SU-DHL-6 (cell line): ENCODE data around the gene ALDOA.

Experiments used
- H2AFZ ChIP-seq: fragments of 200-600 bp; sonication (generic); 2 replicates; pipeline ENCODE4 v1.6.1; 2014; ENCODE audit warnings: low read depth, mild to moderate bottlenecking, moderate library complexity, mixed read lengths, antibody characterized with exemption, low read length; ENCODE audit not compliant: severe bottlenecking
- H3F3A ChIP-seq: fragments of 200-600 bp; shearing (Covaris generic); 2 replicates; pipeline ENCODE4 v1.6.0; 2016; ENCODE audit warnings: antibody characterized with exemption, mild to moderate bottlenecking; ENCODE audit not compliant: insufficient read depth
- H3K27ac ChIP-seq: fragments of 200-600 bp; sonication (generic); 2 replicates; pipeline ENCODE4 v1.5.1; 2016; ENCODE audit warnings: low read depth, mild to moderate bottlenecking, low read length, moderate library complexity, mixed read lengths
- H3K27me3 ChIP-seq: fragments of 200-600 bp; sonication (generic), shearing (Covaris generic); 2 replicates; pipeline ENCODE4 v1.6.0; 2014; ENCODE audit warnings: mild to moderate bottlenecking, low read length
- H3K36me3 ChIP-seq: fragments of 200-600 bp; sonication (generic); 2 replicates; pipeline ENCODE4 v1.6.1; 2014; ENCODE audit warnings: mild to moderate bottlenecking, low read length, mixed read lengths
- H3K4me2 ChIP-seq: fragments of 300-600, 200-600 bp; shearing (Covaris generic), sonication (generic); 2 replicates; pipeline ENCODE4 v1.6.0; 2014; ENCODE audit warnings: low read length, low read depth, mild to moderate bottlenecking; ENCODE audit not compliant: poor library complexity, severe bottlenecking
- H3K4me3 ChIP-seq: fragments of 200-600 bp; sonication (generic); 2 replicates; pipeline ENCODE4 v1.5.1; 2014; ENCODE audit warnings: antibody characterized with exemption, low read length, mild to moderate bottlenecking, mixed read lengths; ENCODE audit not compliant: insufficient read depth, poor library complexity, severe bottlenecking
- H3K79me2 ChIP-seq: fragments of 200-600 bp; sonication (generic); 2 replicates; pipeline ENCODE4 v1.6.1; 2014; ENCODE audit warnings: mild to moderate bottlenecking, low read length, moderate library complexity; ENCODE audit not compliant: insufficient read depth
- H3K9ac ChIP-seq: fragments of 200-600 bp; sonication (generic); 2 replicates; pipeline ENCODE4 v1.7.0; 2014; ENCODE audit warnings: mild to moderate bottlenecking, low read length
- H3K9me2 ChIP-seq: fragments of 200-600 bp; sonication (generic); replicated peaks from 2 replicates; pipeline ENCODE4 v1.6.1; 2014; ENCODE audit warnings: low read length; ENCODE audit not compliant: insufficient read depth
- H3K9me3 ChIP-seq: fragments of 200-600 bp; sonication (generic); 2 replicates; pipeline ENCODE4 v1.6.1; 2014; ENCODE audit warnings: low read length, mixed read lengths; ENCODE audit not compliant: insufficient read depth
- H4K20me1 ChIP-seq: fragments of 200-600 bp; sonication (generic); 2 replicates; pipeline ENCODE4 v1.6.1; 2014; ENCODE audit warnings: low read depth, mild to moderate bottlenecking, antibody characterized with exemption, low read length, moderate library complexity, mixed read lengths
- EZH2phosphoT487 ChIP-seq: fragments of 200-600 bp; sonication (generic), shearing (Covaris generic); conservative IDR thresholded peaks from 2 replicates; pipeline ENCODE4 v1.6.1; 2018; ENCODE audit warnings: mild to moderate bottlenecking, antibody characterized with exemption, low read length, moderate library complexity, mixed read lengths
- TF ChIP-seq, protein P1 (sequence below): fragments of 200-600 bp; sonication (generic); IDR thresholded peaks from one replicate; pipeline ENCODE4 v1.5.1; 2017; ENCODE audit warnings: antibody characterized with exemption, mild to moderate bottlenecking, low read length, moderate library complexity; ENCODE audit not compliant: insufficient read depth, poor library complexity, severe bottlenecking

Gene ALDOA

DNA sequence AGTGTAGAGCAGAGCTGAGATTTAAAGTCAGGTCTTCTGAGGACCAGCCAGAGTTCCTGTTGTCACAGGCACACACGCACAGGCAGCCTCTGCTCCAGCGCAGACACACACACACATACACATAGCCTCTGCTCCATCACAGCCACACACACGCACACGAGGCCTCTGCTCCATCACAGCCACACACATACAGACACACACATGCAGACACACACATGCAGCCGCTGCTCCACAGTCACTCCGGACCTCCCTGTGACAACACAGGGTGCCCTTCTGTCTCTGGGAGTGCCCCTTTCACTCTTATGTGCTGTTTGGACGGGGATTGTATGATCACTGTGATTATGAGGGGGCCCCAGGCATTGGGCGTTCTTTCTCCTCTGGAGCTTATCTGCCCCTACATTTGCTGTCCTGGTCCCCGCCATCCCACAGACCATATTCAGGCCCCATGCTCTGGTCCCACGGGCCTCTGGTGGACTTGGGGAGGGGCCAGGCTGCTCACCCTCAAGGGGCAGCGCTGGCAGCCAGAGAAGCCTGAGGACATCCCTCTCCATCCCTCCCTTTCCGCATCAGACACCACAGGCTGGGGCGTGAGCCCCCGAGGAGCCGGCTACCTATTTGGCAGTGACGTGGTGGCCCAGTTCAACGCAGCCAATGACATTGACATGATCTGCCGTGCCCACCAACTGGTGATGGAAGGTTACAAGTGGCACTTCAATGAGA is 18.7 kb downstream of the ALDOA start:
- Histone ChIP-seq H3K4me3 (no peak overlapping the region), H3K9me3 (no peaks in the 10 kb centered on the region), H3K36me3 (no peaks in the 10 kb centered on the region), H3K79me2 (peaks cover 14% of the 10 kb centered on the region), H3K4me2 (no peak overlapping the region), H3K27ac (no peak overlapping the region), H2AFZ (no peak overlapping the region), H4K20me1 (no peaks in the 10 kb centered on the region), H3F3A (peaks cover 3% of the 10 kb centered on the region; the same call in 1 of the 2 replicates), H3K27me3 (no peaks in the 10 kb centered on the region), H3K9ac (no peak overlapping the region), H3K9me2 (no peaks in the 10 kb centered on the region)
- TF ChIP-seq EZH2phosphoT487, result no peak
- TF ChIP-seq, protein P1, sequence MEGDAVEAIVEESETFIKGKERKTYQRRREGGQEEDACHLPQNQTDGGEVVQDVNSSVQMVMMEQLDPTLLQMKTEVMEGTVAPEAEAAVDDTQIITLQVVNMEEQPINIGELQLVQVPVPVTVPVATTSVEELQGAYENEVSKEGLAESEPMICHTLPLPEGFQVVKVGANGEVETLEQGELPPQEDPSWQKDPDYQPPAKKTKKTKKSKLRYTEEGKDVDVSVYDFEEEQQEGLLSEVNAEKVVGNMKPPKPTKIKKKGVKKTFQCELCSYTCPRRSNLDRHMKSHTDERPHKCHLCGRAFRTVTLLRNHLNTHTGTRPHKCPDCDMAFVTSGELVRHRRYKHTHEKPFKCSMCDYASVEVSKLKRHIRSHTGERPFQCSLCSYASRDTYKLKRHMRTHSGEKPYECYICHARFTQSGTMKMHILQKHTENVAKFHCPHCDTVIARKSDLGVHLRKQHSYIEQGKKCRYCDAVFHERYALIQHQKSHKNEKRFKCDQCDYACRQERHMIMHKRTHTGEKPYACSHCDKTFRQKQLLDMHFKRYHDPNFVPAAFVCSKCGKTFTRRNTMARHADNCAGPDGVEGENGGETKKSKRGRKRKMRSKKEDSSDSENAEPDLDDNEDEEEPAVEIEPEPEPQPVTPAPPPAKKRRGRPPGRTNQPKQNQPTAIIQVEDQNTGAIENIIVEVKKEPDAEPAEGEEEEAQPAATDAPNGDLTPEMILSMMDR, result no peak

DNA sequence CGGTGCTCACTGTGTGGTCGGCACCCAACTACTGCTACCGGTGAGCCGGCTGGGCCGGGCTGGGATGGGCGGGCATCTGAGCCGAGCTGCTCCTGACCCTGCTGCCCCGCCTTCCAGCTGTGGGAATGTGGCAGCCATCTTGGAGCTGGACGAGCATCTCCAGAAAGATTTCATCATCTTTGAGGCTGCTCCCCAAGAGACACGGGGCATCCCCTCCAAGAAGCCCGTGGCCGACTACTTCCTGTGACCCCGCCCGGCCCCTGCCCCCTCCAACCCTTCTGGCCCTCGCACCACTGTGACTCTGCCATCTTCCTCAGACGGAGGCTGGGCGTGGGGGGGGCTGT is 19.2 kb downstream of the ALDOA start:
- no peak overlapping the region for H3K27ac ChIP-seq
- no peaks in the 10 kb centered on the region for H3K9me3 ChIP-seq
- TF ChIP-seq, protein P1, result no peak
- TF ChIP-seq EZH2phosphoT487, result no peak
- H2AFZ ChIP-seq, result no peak overlapping the region
- H3K36me3 ChIP-seq, result no peaks in the 10 kb centered on the region
- no peaks in the 10 kb centered on the region for H3K9me2 ChIP-seq
- H3K4me3 ChIP-seq, result no peak overlapping the region
- H3K79me2 ChIP-seq, result peaks cover 9% of the 10 kb centered on the region
- peaks cover 3% of the 10 kb centered on the region for H3F3A ChIP-seq
- H3K9ac ChIP-seq, result no peak overlapping the region
- no peak overlapping the region for H3K4me2 ChIP-seq
- no peaks in the 10 kb centered on the region for H4K20me1 ChIP-seq
- H3K27me3 ChIP-seq, result no peaks in the 10 kb centered on the region

DNA sequence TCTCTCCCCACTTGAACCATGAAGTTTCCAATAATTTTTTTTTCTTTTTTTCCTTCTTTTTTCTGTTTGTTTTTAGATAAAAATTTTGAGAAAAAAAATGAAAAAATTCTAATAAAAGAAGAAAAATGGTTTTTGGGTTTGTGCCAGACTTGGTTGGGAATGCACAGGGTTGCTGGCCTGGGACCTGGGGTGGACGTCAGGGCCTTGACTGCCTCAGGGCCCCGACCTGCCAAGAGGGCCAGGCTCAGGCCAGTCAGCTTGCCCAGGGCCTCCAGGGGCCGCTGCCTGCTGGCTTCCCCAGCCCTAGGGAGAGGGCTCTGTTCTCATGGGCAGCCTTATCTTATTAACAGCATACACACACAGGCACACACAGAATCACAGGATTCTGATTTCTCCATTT is 19.7 kb downstream of the ALDOA start:
- no peak overlapping the region for H3K4me3 ChIP-seq
- H3K9me2 ChIP-seq, result no peaks in the 10 kb centered on the region
- H4K20me1 ChIP-seq, result no peaks in the 10 kb centered on the region
- H3K79me2 ChIP-seq, result peaks cover 5% of the 10 kb centered on the region; the same call in 1 of the 2 replicates
- no peak for TF ChIP-seq EZH2phosphoT487
- TF ChIP-seq, protein P1, result no peak
- H3K36me3 ChIP-seq, result no peaks in the 10 kb centered on the region
- H2AFZ ChIP-seq, result no peak overlapping the region
- H3K27ac ChIP-seq, result no peak overlapping the region
- H3K9ac ChIP-seq, result no peak overlapping the region
- no peaks in the 10 kb centered on the region for H3K27me3 ChIP-seq
- H3K4me2 ChIP-seq, result no peak overlapping the region
- peaks cover 8% of the 10 kb centered on the region for H3F3A ChIP-seq
- no peaks in the 10 kb centered on the region for H3K9me3 ChIP-seq
